Stimulated activated CD8-positive, alpha-beta memory T cell treated with anti-CD3 and anti-CD28 coated beads, Interleukin-4, amount 100 ng/mL, for 24 hours (primary cell): Measurements from ENCODE around the gene LINC01488.

Experiments used
- DNase-seq: peaks from one replicate; pipeline ENCODE4 v3.0.0-alpha.2; 2020; ENCODE audit warnings: low read depth

Gene LINC01488

DNA sequence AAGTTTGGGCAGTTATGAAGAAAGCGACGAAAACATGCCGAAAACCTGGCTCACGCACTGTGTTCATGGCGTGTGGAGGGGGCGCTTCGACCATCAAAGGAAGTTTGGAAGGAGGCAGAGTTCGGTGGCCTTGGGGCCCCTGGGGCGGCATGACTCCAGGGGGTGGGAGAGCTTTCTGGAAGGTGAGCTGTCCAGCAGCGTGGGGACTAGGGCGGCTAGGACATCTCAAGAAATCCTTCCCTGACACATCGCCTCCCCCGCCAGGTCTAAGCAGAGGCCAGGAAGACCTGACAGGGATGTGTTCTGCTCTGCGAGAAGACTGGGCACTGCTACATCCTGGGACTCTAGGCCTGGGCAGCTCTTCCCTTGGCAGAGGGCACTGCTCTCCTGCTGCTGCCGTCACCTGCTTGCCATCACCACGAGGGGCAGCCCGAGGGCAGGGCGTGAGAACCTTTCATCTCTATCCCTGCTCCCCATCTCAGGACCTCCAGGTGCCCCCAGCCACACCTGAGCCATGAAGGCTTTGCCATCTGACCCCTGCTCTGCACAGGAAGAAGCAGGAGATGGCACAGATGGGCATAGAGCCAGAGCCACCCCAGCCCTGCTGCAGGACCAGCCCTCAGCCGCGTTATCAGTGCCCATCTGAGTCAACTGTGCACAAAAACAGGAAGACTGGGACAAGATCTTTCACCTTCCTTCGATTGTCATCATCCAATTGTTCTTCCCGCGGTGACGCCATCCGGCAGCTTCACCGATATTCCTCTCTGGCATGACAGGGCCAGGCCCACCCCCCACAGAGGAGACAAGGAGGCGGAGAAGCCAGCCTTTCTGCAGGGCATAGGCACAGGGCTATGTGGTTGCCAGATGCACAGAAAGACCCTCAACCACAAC, 12.7 kb downstream of the LINC01488 start:
- no peak for DNase-seq

DNA sequence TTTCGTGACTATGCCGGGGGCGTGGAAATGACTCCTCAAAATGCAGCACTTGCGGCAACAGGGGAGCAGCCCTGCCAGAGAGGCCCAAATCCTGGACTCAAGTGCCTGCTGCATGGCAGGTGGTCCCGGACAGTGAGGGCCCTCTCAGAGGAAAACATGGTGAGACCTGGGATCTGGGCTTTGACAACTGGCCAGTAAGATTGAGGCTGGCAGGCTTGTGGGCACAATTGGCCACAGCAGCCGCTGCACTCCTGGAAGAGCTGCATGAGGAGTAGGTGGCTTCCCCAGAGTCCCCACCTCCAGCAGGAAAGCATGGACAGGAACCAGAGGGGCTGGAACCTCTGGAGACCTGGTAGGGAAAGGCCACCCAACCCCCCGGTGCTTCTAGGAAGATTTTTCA, 13.4 kb downstream of the LINC01488 start:
- no peak for DNase-seq

DNA sequence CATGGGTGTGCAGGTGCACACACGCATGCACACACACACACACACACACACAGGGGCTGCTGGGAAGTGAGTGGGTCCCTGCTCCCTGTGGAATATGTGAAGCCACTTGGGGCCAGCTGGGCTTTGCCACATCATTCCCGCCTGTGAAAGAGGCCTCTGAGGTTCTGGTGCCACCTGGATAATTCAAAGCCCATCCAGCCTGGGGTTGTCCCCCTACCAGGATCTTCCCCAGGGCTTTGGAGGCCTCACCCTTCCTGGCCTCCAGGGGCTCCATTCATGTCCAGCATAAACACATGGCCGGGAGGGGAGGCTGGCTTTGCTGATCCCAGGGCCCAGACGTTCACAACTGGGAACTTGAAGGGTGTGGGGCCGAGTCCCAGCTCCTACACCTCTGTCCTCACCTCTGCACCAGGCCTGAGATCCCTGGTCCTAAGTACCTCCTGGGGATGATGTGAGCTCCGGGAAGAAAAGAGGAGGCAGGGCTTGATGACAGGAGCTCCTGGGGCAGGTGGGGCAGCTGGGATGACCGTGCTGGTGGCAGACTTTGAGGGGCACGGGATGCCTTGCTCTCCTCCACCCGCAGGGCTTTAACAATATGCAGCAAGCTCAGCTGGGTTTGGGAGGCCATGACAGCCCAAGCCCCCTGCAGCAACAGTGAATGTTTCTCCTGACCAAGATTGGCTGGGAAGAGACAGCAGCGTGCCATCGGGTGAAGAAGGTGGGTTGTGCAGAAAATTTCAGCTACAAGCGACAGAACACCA, 14.2 kb downstream of the LINC01488 start:
- DNase-seq: no peak

DNA sequence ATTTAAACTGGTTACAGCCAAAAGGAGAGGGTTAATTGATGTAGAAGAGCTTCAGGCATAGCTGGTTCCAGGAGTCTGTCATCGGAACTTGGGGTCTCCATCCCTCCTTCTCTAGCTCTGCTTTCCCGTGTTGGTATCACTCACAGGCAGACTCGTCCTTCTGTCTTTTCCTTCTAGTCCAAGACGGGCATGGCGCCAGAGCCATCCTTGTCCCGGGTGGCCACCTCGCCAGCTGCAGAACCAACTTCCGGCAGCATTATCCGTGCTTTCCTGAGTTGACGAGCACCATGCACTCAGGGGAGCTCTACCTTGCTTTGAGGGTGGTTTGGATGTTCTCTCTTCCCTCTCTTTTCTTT, 14.7 kb downstream of the LINC01488 start:
- DNase-seq: no peak

DNA sequence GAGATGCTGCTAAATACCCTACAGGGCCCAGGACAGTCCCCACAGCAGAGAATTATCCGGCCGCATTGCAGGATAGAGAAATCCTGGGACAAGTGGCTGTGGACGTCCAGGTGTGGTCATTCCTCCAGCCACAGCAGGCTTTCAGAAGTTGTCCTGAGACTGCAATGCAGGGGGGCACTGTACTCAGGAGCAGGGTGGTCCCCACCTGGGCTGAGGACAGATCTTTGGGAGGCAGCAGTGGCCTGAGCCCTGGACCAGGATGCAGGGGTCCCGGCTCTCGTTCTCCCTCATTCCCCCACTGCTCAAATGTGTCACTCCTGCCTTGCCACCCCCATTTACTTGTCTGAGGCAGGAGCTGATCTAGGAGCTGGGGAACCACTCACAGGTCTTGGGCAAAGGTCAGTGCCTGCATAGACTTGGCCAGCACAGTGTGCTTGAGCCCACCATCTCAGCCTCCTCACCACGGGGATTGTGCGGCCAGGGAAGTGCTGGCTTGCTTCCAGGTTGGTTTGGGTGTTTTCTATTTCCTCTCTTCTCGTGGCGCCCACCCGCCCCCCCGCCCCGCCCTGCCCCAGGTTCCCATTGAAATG, 15.3 kb downstream of the LINC01488 start:
- no peak for DNase-seq

DNA sequence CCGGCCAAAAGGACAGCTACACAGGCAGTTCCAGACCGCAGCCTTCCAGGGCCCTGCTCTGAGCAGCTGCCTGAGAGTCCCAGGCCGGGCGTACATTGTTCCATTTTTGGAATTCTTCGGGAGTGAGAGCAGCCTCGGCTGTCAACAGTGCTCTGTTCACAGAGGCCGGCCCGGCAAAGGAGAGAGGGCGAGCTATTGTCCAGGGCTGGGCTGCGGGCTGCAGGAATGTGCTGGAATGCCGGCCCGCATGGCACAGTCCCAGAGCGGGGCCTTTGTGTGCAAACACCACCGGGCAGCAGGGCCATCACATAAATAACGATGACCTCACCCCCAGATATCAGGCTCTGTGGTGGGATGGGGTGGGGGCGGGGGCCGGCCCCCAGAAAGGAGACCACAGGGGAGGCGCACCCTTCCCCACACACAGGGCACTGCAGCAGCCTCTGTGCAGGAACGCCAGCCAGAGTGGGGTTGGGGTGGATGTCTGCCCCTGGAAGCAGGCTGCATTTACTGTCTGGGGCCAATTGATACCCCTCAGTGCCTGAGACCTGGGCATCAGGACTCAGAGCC, 15.8 kb downstream of the LINC01488 start:
- no peak for DNase-seq

DNA sequence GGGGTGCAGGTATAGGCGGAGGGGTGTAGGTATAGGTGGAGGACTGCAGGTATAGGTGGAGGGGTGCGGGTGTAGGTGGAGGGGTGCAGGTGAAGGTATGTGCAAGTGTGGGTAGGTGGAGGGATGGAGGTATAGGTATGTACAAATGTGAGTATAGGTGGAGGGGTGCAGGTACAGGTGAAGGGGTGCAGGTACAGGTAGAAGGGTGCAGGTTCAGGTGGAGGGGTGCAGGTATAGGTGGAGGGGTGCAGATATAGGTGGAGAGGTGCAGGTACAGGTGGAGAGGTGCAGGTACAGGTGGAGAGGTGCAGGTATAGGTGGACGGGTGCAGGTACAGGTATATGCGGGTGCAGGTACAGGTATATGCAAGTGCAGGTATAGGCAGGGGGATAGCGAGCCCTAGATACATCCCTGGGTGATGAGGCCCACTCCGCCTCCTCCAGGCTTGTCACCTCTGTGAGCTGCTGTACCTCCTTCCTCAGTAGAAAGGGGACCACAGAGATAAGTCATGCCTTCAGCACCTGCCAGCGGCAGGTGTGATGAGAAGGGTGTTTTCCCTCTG, 17.2 kb downstream of the LINC01488 start:
- DNase-seq: no peak

DNA sequence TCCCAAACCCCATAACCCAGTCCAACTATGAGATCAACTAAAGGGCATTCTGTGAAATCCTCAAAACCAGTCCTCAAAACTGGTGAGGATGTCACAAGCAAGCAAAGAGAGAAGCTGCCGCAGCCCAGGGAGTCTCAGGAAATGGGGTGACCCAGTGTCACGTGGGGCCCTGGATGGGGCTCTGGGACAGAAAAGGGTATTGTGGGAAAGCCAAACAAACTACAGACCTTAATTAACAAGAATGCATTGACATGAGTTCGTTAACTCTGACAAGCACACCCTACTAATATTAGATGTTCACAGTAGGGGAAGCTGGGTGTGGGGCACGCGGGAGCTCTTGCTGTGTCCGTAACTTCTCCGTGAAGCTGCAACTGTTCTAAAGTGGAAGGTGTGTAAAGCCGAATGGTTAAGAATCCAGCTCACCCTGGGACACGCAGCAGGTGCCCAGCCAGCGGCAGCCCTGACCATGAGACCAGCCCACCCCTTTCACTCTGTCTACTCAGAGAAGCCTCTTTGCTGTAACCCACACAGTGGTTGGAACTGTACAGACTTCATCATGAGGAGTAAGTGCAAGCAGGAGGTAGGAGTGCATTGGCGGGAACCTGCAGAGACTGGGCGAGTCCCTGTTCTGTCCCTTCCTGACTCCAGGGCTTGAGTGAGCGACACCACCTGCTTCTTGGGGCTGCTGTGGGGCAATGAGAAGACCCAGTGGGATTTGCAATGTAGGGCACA, 17.9 kb downstream of the LINC01488 start:
- no peak for DNase-seq

DNA sequence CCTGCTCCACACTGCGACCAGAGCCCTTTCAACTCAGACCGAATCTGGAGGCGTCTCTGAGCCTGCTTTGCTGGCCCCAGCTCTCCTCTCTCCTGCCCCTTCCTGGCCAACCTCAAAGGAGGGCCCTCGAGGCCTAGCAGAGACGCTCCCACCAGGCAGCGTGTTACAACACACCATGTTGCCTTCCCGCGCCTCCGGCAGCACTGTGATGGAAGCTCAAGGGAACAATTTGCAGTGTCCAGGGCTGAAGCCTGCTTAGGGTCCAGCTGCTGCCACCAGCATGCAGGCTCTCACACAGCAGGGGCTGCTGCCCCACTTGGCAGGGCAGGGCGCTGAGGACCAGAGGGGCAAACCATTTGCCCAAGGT, 18.4 kb downstream of the LINC01488 start:
- DNase-seq: no peak

DNA sequence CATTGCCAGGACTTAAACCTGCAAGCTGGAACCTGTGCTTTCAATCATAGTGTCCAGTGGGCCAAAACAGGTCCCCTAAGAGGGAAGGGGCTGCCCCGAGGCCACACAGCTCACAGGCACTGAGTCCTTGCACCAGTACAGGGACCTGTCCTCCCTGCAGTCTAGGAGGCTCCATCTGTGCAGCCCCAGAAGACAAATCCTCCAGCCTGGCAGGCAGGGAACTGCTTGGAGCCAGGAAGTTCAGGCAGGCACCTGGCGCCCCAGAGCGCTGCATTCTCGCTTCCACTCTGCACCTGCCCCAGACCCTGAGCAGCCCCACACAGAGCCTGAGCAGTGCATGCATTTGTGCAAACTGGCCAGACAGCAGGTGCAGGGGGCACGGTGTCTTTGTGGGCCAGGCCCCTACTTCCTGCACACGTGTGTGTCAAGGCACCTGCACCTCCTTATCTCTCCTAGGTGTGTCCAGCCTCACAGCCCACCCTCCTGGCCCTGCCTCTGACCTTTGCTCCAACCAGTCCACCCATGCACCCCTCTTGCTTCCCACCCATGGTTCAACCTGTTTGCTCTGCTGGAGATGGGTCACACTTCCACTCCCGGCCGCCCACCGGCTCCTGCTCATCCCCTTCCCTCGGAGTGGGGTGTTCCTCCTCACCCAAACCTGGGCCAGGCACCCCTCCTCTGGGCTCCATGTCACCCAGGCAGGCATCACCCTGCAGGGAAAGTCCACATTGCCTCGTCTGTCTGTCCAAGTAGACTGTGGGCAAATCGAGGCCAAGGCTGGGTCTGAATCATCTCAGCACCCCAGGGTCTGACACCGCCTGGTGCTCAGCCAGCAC, 19.0 kb downstream of the LINC01488 start:
- no peak for DNase-seq

DNA sequence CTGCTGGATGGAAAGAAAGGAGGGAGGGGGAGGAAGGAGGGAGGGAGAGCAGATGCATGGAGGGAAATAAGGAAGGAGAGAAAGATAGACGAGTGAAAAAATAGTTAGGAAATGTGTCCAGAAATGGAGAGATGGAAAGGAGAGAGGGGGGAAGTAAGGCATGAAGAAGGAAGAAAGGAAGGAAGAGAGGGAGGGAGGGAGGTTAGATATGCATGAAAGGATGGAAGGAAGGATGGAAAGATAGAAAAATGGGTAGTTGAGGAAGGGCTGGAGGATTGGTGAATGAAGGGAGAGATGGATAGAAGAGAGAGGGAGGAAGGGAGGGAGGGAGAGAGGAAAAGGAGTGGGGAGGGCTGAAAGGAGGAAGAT, 19.6 kb downstream of the LINC01488 start:
- DNase-seq: no peak

DNA sequence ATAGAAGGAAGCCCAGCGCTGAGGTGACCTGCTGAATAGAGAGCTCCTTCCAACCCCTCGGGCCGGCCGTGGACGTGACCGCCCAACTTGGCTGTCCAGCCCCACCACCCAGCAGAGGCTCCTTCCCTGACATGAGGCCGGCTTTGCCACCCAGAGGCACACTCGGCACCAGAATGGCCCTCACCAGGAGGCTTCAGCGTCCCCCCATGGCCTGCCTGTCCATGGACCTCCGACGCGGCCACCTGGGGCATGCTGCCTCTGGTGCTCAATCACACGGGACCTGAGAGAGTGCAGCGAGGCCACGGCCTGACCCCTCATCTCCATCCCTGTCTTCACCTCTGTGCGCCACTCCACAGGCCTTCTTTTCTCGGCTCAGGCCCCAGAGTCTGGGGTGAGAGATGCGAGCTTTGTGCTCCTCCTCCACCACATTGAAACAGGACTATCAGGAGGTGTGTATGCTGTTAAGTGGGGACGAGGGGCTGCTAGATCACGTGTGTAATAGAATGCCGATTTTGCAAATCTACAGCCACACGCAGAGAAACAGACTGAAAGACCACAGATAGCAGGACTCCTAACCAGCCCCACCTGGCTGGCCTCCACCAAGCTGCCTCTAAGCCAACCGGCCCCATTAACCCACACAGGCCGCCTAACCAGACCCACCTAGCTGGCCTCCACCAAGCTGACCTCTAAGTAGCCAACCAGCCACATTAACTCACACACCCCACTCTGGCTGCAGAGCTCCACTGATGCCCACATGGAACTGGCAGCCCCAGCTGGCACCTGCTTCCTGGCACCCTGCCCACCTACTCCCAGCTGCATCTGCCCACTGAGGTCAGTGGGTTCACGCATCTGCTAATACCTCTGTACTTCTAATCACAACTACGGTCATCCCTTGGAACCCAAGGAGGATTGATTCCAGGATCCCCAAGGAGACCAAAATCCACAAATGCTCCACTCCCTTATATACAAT, 20.7 kb downstream of the LINC01488 start:
- no peak for DNase-seq

DNA sequence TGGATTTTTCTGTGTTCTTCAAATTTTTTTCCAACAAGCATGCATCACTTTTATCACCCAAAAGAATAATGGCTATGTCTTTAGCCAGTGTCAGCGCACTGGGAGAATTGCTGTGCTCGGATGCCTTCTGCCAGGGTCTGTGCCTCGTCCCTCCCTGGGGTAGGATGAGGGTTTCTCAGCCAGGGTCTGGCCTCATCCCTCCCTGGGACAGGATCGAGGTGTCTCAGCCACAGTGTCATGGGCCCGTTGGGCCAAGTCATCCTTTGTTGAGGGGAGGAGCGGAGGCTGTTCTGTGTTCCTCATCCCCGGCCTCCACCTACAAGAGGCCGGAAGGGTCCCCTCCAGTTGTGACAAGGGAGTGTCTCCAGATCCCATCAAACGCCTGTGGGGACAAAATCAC, 22.7 kb downstream of the LINC01488 start:
- DNase-seq: no peak

DNA sequence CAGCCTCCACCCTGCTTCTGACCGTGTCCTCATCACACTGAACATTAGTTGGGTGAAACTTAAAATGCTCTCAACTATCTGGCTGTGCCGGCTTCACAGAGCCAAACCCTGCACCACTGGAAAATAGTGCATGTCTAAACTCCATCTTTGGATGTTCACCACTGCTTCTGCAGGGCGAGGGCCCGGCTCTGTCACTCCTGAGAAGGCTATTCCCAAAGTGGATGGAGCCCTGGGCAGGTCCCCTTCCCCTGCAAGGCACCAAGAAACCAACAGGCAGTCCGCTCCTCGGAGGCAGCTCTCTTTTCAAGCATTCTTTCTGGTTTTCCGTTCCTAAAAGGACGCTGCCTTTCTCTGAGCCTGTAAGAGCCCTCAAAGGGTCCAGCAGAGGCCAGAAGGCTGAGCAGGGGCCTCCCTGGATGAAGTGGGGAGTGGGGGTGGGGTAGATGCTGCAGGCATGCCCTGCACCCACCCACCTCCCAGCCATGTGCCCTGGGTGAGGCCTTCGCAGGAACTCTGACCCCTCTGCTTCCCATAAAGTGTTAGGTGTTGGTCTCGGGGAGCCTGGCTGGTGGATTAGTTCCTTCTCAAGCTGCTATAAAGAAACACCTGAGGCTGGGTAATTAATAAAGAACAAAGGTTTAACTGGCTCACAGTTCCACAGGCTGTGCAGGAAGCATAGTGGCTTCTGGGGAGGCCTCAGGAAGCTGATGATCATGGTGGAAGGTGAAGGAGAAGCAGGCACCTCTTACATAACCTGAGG, 23.3 kb downstream of the LINC01488 start:
- DNase-seq: no peak

DNA sequence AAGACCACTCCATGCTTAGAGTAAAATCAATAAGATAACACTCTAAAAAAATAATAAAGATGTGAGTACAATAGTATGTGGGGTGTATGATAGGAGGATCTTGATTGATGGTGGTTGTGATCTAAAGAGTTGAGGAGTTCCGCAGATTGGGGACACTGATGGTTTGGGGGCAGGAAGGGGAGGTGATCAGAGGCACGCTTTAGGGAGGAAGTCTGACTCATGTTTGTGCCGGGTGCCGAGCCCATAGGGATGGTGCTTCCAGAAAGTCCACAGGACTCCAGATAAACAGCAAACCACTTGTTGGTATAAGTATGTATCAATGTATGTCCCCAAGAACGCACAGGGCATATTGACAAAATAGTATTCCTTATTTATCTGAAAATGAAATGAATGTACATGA, 27.5 kb downstream of the LINC01488 start:
- DNase-seq: no peak

DNA sequence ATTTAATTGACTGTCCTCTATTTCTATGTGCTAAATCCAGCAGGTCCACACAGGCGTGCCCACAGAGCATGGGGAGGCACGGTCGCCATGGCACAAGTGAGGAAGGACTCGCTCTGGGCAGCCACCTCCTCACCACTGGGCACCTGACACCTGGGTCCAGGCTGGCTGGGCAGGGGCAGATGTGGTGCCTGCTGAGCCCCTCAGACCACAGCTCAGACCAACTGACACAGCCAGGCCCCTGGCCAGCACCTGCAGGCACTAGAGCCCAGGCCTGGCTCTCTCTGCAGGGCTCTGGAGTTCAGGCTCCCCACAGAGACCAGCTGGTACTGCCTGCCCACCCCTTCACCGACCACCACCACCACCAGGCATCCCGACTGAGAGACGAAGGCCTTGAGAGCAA, 27.9 kb downstream of the LINC01488 start:
- DNase-seq: no peak

DNA sequence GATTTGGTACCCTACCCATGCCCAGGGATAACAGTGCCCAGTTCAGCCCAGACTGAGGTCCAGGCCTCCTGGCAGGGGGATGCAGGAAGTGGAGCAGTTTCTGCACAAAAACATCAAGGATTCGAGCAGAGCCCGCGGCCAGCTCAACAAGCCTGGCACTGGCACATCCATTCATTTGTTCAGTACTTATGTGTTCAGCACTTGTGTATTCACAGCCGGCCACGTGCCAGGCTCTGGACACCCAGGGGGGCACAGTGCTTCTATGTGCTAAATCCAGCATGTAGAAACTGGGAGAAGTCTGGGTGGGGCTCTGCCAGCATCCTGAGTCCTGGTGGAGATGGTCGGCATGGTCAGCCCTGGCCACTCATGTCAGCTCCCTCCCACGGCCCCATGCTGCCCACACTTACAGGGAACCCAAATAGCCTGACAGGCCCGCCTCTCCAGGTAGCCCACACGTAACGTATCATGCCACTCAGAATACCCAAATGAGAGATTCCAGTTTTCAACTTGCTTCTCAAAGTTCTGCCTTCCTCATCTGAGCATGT, 28.5 kb downstream of the LINC01488 start:
- DNase-seq: no peak

DNA sequence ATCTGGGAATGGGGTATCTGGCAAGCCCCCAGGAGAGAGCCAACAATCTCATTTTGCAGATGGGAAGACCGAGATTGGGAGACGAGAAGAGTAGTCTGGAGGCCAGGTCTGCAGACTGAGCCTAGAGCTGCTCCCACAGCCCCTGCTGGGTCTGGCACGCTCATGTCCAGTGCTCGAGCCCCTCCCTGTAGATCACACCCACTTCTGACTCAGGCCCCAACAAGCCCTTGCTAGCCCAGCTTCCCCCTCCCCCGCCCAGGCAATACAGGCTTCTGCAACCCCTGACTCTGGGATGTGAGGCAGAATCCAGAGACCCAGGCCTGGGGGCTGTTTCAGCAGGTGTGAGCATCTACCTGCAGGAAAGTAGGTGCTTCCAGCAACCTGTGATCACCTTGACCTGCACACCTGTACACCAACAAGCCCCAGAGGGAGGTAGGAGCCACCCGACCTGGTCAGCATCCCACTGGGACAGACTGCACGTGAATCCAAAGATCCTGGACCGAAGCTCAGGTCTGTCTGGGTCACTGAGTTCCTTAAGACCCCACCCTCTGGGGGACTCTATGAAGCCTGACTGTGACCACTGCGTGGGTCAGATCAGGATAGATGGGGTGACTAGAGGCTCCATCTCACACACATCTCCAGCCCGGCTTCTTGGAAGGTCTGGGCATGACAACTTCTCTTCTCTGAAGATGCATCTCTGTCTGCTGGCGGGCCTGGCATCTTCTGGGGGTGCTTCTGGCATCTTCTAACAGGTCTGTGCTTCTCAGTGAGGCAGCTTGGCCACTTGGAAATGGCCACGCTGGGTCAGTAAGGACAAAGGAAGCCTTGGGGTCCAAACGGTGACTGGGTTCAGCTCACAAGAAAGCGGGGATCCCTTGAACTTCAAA, 29.3 kb downstream of the LINC01488 start:
- no peak for DNase-seq
